ENCODE data around the gene C15orf61.

DNA sequence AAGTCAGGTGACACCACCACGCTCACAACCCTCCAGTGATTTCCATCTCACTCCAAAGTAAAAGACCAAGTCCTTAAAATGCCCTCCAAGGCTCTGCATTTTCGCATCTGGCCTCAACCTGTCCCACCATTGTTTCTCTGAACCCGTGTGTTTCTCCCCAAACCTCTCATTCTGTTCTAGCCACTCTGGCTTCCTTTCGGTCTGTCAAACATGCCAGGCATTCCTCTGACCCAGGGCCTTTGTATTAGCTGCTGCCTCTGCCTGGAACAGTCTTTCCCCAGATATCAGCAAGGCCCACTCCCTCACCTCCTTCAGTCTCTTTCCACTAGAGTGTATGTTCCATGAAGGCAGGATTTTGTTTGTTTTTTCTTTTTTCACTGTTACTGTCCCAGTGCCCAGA is 37.6 kb downstream of the C15orf61 start:
- TF ChIP-seq ZNF280D (tag by site-specific recombination; IDR thresholded peaks at IDR 0.05): no peak
- TF ChIP-seq SP2 (tag by site-specific recombination; IDR thresholded peaks at IDR 0.05): no peak
- no peak for TF ChIP-seq ZNF416 (tag by site-specific recombination; IDR thresholded peaks at IDR 0.05)
- no peak for TF ChIP-seq ZNF548 (tag by site-specific recombination; IDR thresholded peaks at IDR 0.05)
- TF ChIP-seq ZNF248 (tag by site-specific recombination; IDR thresholded peaks at IDR 0.05): no peak
